Measurements from ENCODE around the gene SLC4A8.

Gene SLC4A8

DNA sequence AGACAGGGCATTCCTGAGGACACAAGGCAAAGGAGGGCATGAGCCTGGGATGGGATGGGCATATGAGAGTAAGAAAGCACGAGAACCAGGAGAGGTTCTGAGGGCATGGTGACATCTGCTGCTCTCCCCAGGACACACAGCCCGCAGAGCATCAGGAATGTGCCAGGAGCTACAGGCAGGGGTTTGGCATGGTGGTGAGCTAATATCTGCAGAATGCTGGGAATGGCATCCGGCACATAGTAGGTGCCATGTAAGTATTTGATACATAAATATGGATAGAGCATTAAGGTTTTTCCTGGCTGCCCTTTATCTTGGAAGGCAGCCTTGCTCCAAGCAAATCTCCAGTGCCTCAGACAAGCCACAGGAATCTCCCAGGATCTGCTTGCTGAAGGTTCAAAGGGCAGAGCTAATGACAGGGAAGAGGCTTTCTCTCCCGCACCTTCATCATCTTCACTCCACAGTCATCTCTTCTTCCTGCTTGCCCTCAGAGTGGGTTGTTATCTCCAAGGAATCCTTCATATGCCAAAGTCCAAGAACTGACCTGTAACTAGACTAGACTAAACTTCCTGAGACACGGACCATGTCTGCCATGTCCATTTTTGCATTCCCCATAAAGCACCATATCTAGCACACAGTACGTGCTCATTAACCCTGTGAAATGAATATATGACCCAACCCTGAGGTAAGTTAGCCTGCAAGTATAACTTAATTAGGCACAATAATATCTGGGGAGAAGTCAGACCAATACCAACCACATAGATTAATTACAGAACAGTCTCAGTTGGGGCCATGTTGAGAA is 104.4 kb downstream of the SLC4A8 start:
- no peak for DNase-seq

DNA sequence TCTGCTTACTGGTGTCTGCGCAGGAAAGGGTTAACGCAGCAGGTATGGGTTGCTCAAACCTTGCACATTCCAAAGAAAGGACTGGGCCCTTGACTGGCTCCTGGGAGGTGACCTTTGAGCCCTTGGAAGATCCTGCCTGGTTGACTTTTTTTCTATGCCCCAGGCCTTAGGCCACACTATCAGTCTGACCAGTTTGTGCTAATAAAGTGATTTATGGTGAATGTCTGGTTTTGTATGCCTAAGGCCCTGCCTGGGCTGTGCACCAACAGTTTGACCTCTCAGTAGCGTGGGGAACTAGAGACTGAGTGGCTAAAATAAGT is 105.0 kb downstream of the SLC4A8 start:
- no peak for DNase-seq

- no peak for DNase-seq
These were observed 105.6 kb downstream of the SLC4A8 start for GRCh38 chr12:51530208-51530607.

DNA sequence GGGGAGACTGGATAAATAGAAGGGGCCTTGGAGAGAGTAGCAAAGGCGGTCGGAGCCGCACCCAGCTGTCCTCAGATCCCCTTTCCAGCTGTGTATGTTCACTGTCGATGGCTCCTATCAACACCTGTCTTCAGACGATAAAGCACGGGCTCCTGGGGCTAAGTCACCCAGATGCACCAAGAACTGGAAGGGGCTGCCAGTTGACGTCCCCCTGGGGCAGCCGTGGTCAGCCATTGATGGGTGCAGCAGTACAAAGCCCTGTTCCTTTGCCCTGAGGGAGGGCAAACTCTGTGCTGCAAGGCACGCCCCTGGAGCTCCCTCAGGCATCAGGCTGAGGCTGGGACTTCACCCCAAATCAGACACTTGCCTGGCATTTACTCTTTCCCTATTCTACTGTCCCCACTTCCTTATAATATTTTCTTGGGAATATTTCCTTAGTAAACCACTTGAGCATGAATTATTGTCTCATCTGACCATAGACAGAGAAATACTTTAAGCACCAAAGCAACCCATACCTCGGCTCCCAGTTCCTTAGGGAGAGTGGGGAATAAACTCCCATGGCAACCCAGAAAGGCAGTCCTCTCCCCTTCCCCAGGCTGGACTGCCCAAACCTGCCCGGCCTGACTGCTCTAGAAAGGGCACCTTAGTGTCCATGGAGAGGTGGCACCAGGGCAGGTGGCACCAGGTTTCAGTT is 106.8 kb downstream of the SLC4A8 start:
- DNase-seq, result no peak

GRCh38 chr12:51531978-51532497 is 107.4 kb downstream of the SLC4A8 start:
- peak; percentile 30 for DNase-seq

GRCh38 chr12:51533799-51534198 is 109.2 kb downstream of the SLC4A8 start:
- DNase-seq, result peak; percentile 31

DNA sequence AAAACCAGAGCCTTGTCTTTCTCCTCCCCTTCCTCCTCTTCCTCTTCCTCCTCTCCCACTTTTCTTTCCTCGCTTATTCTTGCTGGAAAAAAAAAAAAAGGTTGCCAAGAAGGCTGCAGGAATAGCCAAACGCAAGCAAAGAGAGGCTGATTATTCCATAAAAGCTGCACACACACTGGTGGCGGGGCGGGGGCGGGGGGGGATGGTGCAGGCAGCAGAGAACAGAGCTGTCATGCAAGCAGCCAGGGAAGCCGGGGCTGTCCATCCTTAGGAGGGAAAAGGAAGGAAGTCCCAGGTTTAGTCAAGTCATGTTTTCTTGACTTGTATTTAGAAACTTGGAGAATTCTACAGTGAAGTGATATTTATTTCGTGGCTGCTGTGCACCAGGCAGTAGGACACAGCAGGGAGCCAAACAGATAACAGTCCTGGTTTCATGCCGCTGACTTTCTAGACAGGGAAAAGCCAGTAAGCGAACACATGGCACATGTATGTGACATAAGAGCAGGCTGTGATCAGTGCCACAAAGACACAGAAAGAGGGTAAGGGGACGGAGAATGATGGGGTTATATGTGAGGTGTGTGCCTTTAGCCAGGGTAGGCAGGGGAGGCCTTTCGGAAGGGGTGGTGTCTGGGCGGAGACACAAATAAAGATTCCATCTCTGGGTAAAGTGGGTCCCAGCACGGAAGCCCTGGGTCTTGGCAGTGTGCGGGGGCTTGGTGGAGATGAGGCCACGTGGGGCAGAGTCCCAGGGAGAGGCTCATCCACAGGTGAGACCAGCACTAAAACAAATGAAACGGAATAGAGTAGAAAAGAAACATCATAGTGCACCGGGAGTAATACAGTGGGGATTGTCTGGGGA is 109.8 kb downstream of the SLC4A8 start:
- DNase-seq, result no peak

DNA sequence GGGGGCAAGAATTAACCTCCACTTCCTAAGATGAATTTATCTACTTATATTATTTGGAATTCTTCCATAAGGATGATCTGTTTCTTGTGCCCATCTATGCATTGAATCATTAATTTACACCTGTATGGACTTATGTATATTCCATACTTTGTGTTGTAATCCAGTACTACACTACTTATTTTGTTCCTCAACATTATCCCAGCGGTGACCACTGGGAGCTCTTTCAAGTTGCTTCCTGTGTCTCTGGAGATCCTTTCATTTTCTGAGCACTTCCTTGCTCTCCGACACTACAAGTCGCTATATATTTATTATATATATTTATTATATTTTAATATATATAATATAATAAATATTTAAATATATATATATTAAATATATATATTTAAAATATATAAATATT is 111.5 kb downstream of the SLC4A8 start:
- DNase-seq, result no peak

DNA sequence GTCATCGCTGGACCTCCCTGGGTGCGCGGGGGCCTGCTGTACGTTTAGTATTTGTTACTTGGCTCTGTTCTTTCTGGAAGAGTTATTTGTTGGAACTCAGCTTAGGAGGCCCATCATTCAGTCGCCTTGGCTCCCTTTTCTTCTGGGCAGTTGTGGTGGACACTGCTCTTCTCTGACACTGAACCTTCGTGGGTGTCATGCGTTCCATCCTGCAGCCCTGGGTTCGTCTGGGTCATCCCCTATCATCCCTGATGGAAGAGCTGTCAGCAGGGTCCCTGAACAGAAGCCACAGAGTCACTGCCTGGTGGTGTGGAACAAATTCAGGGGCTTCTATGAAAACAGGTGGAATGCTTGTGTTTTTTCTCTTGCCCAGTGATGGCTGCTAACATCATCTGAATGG is 113.5 kb downstream of the SLC4A8 start:
- DNase-seq, result no peak

DNA sequence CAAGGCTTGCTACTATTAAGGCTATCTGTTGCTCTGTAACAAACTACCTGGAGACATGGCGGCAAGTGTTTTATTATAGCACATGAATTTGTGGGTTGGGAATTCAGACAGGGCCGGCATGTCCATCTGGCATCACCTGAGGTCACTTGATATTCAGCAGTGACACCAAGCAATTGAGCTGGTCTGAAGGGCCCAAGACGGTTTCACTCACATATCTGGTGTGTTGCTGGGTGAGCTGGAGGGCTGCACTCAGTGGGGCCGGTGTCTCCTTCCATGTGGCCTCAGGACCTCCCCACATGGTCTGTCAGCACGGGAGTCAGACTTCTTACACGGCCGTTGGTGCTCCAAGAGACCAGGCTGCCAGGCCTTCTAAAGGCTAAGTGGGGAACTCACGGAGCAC is 114.0 kb downstream of the SLC4A8 start:
- no peak for DNase-seq

GRCh38 chr12:51540996-51541395 is 116.4 kb downstream of the SLC4A8 start:
- no peak for DNase-seq

DNA sequence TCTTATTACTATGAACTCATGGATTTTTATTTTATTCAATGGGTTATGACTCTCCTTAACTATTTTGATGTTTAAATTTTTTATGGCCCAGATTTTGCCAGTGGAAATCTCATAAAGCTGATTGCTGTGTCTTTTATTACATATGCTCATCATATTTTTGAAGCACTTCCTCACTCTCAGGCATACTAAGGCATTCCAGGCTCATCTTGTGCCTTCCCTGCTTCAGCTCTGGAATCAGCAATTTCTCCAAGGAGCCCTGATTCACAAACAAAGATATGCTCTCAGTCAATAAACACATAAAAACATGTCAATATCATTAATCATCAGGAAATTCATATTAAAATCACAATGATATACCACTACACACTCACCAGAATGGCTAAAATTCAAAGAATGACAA is 121.5 kb downstream of the SLC4A8 start:
- DNase-seq, result no peak

- DNase-seq, result no peak
These were observed 123.0 kb downstream of the SLC4A8 start for GRCh38 chr12:51547606-51548005.

GRCh38 chr12:51548241-51548640 is 123.6 kb downstream of the SLC4A8 start:
- DNase-seq, result no peak

DNA sequence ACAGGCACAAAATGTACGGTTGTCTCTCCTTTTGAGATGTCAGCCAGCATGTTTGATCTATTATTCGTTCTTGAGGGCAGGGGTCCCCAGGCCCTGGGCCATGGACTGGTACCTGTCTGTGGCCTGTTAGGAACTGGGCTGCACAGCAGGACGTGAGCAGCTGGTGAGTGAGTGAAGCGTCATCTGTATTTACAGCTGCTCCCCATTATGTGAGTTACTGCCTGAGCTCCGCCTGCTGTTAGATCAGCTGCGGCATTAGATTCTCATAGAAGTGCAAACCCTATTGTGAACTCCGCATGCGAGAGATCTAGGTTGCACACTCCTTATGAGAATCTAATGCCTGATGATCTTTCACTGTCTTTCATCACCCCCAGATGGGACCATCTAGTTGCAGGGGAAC is 125.0 kb downstream of the SLC4A8 start:
- no peak for DNase-seq
